CD1c-positive myeloid dendritic cell (primary cell): Measurements from ENCODE around the gene SPATA1.
"Not testable (repeated sequence)": the region's sequence is repeated elsewhere in the genome, so short reads cannot be mapped to it uniquely, and the experiment has no call there.

Source experiments
- DNase-seq: peaks from one replicate; pipeline ENCODE4 v3.0.0-alpha.2; 2016; ENCODE audit errors: extremely low spot score

SPATA1 gene, protein sequence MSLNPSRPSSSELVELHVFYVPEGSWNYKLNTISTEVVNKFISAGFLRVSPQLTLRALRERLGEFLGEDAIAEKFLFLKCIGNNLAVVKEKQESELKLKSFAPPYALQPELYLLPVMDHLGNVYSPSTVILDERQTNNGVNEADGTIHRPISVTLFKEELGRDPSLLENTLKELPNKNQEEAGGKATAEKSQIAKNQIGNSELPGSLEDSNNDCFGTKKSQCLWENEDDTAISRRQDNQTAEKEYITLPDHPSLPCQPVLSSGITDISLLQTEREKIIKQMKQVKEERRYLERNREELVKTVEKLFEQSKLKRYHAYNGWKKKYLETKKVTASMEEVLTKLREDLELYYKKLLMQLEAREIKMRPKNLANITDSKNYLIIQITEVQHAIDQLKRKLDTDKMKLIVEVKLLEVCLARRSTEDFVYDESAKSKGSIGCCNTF

DNA sequence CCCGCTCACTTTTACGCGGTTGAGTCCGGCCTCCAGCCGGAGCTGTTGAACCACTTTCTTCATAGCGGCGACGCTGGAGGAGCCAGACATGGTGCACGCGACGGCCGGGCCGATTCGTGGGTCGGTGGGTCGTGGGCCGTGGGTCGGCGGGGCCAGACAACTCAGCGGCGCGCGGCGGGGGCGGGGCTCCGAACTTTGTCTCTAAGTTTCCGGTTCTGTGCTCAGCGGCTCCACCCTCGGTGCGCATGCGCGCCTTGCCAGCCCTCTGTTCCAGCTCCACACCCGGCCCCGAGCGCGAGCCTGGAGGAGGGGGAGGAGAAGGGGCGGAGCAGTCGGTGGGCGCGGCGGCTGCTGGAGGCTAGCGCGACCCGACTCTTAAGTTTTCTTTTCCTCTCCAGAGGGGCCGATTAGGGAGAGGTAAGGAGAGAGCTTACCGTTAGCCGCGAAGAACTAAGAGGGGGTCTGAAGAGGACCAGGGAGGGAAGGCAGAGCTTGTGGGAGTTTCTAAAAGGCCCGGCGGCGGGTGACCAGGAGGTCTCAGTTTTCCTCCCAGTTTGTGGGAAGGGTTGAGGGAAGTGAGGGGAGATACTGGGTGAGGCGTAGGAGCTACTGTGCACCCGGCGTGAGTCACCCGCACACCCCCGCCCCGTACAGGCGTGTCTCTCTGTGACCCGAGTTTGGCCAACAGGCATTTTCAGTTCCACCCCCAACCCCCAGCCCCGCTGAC lies at the start of gene SPATA1, which contains the start of gene GNG5:
Gene SPATA1, plus strand, starts transcription at position 385 of the 727 bp plus-strand sequence. CDS start 9,974 bp downstream, outside the sequence.
Gene GNG5, minus strand, starts transcription at position 580 of the 727 bp plus-strand sequence. Its CDS starts 490 bp downstream, at position 90.
- DNase-seq, result peak; percentile 99

DNA sequence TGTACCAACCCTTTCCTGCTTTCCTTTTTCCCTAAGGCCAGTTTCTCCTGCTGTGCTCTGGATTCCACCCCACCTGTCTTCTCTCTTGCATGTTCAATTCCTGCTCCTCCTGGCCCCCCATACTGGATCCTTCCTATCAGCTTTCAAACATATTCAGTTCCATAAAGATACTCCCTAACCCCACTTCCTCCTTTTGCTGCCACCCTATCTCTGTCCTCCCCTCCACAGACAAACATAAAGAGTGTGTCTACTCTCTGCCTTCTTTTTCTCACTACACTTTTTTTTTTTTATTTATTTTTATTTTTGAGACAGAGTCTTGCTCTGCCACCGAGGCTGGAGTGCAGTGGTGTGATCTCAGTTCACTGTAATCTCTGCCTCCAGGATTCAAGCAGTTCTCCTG lies 44.1 kb upstream of the SPATA1 start:
- no peak for DNase-seq

DNA sequence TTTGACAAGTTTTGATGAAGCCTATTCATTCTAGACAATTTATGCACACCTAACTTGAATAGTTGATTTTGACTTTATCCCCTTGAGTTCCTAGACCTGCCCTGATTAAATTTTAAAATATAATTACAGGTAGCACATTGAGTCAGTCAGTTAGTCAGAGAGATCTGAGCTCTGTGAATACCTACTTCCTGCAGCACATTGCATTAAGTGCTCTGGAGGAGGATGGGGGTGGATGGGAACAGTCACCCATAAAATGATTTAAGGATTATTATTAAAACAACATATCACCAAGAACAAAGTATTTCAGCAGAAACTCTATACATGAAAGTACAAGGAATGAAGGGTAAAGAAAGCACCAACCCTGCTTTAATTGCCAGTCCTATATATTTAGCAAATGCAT lies 38.9 kb upstream of the SPATA1 start:
- no peak for DNase-seq

DNA sequence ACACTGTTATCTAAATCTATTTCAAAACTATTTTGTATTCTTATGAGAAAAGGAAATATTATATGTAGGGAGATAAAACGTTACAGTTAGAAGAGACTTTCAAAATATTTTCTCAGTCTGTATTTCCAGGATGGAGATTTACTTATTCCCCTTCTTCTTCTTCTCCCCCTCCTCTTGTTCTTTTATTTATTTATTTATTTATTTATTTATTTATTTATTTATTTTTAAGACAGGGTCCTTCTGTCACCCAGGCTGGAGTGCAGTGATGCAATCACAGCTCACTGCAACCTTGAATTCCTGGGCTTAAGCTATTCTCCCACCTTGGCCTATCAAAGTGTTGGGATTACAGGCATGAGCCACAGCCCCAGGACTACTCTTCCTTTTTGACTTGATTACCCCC lies 30.0 kb upstream of the SPATA1 start:
- no peak for DNase-seq

DNA sequence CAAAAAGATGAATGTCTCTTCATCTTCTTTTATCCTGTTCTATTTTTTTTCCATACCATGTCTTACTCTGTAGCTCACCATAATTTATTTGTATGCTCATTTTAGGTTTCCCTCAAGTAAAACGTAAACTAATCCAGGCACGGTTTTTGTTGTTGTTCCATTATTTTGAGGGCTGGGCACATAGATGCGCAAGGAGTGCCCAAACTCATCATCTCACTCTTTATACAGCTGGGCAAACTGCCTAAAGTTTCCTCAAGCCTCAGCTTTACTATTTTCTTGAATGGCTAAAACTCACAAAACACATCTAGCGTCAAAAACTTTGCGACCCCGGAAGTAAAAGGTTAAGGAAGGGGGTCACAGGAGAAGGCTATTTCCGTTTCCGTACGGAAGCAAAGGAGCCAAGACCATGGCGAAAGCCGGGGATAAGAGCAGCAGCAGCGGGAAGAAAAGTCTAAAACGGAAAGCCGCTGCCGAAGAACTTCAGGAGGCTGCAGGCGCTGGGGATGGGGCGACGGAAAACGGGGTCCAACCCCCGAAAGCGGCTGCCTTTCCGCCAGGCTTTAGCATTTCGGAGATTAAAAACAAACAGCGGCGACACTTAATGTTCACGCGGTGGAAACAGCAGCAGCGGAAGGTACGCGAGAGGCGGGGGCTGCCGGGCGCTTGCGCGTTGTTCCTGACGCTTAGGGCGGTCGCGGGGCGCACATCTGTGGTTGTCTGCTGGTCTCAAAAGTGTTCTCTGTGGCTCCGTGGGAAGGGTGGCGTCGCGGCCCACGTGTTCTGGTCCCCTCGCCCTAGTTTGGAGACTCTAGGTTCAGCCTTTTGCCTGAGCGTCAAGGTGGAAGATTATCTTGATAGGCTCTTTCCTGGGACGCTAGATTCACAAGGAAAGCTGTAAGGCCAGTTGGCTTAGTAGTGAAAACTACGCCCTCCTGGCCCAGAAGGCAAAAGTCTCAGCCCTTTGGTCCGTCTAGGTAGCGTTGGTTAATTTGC lies 27.0 kb upstream of the SPATA1 start, which contains the start of gene RPF1:
Gene RPF1, plus strand, starts transcription at position 391 of the 993 bp plus-strand sequence. Its CDS starts 16 bp downstream, at position 407.
- peak; percentile 83 for DNase-seq

DNA sequence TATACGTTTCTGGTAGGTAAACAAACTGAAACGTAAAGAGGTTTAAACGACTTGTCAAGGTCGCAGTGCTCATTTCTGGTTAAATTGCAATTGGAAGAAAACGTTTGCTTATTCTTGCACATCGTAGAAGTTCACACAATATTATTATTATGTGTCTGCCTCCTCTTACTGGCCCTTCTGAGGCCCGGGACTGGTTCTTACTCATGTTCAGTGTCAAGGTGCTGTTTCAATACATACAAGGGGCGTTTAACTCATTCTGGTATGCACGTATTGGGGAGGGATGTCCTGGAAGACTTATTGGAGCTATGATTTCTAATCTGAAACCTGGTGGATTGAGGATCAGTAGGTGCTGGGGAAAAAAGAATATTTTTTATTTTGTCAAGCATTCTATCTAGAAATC lies 26.2 kb upstream of the SPATA1 start:
- no peak for DNase-seq

DNA sequence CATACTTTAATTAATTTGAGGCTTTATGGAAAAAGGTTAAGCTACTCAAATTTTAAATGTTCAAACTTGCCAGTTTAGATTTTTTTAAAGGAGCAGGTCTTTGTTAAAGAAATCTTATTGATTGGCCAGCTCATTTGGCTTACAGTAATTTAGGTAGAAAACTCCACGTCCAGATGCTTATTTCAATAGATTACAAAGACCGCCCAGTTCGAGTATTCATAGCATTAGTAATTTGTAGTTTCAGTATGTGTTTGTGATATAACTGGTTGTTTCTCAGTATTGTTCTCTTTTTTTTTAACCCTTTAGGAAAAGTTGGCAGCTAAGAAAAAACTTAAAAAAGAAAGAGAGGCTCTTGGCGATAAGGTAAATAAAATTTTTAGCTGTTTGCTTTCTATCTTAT lies 25.5 kb upstream of the SPATA1 start:
- no peak for DNase-seq

DNA sequence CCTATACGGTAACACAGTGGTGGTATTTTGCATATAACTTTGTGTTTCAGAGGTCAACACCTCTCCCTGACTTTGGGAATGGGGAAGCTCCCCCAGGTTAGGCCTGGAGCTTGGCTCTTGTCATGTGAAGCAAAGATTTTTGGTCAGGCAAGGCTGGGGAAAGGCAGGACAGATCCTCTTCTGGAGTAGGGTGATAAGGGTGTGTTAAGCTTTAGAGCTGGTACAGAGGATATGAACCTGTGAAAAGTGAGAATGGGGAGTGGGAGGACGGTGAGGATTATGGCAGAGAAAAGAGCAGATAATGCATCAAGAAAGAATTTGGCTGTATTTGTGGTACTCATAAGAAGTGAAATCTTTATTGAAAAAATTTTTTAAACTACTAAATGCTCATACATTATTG lies 24.9 kb upstream of the SPATA1 start:
- no peak for DNase-seq

DNA sequence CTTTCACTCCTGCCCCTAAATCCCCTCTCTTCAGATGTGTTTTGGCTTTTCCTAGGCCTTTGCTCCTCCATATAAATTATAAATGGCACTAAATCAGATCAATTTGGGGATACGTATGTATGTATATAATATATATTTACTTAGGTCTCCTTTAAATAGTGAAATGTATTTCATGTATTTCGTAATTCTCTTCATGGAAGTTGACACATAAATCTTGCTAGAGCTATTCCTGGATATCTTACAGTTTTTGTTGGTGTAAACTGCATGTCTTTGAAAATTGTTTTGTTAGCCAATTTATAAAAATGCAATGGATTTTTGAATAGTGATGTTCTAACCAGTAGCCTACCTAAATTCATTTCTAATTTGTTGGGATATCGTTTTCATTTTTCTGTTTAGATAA lies 18.1 kb upstream of the SPATA1 start:
- DNase-seq, result no peak

DNA sequence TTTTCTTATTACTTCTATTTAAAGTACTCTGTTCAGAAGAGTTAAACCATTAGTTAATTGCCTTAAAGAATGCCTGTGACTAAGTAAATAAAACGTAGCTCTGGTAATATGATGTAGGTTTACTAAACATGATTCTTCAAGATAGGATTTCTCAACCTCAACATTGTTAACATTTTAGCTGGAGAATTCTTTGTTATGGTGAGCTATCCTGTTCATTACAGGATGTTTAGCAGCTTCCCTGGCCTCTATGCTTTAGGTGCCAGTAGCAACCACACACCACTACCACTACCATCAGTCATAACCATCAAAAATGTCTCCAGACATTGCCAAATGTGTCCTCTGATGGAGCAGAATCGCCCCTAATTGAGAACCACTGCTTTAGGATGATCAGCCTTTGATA lies 16.4 kb upstream of the SPATA1 start:
- DNase-seq, result no peak

DNA sequence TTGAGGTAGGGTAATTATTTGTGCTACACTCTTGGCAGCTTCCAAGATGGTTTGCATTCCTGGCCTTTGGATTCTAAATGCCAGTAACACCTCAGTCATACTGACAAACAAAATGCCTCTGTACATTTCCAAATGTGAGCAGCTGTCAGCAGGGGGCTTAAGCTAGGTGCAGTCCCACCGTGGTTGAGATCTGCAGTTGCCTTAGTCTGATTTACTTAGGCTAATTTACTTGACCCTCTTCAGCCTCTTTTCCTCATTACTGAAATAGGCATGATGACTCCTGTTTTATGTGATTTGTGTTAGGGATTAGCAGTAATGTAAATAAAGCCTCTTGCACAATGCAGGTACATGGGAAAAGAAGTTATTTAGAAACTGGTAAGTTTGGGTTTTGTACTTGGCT lies 13.5 kb upstream of the SPATA1 start:
- no peak for DNase-seq

DNA sequence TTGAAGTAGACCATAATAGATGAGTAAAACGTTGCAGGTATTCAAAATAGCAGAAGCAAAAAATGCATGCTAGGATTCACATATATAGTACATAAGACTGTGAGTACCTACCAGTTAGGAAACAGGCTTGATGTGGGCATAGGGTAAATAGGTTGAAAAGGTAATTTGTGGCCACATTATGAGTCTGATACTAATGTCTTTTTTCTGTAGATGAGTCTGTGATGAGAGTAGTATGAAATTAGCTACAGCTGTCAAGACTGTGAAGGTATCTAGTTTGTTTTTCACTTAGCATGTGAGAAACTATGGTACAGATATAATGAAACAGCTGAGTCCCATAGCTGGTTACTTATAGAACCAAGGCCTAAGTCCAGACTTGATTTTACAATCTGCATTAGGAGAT lies 12.4 kb upstream of the SPATA1 start:
- DNase-seq, result no peak

DNA sequence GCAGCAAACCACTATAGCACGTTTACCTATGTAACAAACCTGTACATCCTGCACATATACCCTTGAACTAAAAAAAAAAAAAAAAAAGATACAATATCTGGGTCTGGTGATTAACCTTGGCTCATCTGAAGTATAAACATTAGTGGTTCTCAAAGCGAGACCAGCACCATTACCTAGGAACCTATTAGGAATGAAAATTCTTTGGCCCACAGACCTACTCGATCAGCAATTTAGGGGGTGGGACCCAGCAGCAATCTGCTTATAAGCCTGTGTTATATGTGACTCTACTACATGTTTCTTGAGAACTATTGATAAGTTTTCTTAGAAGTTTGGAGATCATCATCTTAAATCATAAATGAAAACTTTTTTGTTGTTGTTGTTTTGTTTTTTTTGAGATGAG lies 9.7 kb upstream of the SPATA1 start:
- no peak for DNase-seq

DNA sequence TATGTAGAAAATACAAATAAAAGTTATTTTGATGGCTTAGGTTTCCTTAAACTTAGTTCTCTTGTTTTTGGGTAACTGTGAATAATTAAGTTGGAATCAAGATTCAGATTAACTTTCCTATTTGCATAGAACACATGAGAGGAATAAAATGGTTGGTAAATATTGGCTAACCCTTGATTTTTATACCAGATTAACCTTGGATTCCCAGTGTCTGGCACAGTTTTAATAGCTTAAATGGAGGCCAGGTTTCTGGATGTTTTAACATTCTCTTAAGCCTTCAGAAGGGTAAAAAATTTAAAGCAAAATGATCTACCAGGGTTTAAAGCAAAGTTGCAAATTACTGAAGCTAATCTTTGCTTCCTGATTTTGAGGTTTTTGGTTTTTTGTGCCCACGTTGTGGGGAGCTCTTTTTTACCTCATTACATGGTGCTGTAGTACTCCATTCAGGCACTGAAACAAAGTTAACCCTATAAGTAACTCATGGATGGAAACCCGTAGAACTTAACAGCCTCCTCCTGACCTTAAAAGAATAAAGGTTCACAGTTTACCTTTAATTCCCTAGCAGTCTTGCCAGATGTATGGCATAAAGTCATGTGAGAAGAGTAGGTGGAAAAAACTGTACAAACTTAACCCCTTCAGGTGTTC lies 8.4 kb upstream of the SPATA1 start:
- peak; percentile 18 for DNase-seq

DNA sequence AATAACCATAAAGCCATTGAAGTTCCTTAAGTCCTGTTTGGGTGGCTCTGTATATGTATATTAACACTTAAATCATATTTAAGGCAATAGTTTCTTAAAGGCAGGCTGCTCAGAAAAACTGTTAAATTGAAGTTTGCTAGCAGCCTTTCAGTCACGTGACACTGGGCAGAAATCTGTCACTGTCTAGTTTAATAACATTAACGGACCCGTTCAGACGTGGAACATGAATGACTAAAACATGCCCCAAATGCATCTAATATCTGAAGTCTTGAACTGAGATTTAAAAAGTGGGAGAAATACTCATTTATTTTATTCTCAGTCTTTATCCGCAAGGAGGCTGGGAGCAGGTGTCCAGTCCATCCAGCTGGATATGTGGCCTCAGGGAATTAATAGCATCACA lies 3.3 kb upstream of the SPATA1 start:
- no peak for DNase-seq

DNA sequence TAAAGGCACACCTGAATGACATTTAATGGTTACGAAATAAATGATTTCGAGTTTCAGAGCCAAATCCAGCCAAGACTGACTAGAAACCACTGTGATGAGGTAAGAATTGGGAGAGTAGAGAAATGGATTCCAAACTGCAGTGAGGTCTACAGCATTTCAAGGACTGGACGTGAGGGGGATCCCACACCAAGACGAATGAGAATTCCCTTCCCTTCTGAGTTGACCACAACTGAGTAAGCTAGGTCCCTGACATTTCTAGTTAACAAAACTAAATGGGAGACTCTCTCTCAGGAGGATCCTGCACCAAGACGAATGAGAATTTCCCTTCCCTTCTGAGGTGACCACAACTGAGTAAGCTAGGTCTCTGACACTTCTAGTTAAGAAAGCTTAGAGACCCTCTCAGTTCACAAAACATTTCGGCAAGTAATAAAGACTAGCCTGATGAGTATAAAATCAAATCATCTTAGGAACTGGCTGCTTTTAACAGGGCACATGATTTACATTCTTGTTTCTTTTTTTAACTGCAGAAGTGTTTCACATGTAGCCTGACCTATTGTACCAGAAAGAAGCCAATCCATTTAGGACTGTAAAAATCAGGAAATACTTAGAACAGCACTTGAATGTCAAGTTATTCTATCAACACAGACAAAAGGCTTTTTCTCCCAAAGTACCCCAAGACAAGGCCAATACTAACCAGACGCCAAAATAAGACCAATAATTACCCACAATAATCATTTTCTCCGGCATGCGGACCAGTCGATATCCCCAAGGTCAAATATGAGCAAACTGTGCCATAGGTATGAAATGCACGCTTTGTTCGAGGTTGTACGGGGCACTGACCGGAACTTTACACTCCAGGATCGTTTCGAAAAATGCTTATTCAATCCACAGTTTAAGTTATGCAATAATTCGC lies 1.4 kb upstream of the SPATA1 start:
- DNase-seq, result peak; percentile 50

DNA sequence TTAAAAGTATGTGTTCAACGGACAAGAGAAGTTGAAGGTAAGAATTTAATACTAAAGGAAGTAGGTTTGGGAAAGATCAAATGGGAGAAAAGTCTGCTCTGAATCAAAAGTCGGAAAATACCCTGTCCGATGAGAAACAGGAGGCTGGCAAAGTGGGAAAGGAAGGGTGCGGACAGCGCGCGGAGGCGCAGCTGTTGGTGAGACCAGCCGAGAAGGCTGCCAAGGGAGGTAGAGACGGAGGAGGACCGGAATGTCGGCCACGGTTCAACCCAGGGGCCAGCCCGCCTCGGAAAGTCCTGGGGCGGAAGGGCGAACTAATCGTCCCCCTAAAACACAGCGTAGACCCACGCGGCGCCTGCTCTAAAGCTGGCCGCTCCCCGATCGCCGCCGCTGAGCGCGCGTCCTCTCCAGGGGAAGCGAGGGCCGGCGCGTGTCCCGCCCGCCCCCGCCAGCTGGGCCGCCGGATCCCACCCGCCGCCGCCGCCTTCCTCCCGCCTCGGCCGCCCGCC lies 639 bp upstream of the SPATA1 start:
- DNase-seq, result no peak

DNA sequence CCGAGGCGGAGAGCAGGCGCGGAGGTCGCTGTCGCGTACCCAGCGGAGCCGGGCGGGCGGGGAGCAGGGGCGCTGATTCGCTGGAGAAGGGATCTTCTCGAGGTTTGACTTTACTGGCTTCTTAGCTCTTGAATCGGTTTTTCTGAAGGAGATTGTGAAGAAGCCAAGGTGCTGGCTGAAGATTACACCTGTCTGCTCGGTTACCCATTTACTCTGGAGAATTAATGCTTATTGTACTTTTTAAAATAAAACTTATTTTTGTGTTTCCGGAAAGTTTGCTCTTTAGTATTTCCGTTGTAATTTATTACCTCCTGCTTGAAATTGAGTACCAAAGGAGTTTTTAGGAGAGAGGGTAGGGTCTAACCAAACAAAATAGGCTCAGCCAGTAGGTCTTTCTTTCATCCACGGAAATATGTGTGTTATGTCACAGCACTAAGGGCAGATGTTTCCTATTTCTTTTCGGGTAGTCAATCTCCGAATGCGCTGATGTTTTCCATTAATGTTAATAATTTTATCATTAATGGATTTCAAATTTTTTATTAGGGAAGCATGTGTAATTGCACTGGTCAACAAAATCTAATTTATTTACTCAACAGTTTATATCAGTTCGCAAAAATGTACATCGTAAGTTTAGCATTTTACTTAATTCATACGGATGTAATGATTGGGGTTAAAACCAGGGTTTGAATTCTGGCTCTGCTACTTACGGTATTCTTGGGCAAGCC lies 705 bp downstream of the SPATA1 start:
- peak; percentile 21 for DNase-seq

DNA sequence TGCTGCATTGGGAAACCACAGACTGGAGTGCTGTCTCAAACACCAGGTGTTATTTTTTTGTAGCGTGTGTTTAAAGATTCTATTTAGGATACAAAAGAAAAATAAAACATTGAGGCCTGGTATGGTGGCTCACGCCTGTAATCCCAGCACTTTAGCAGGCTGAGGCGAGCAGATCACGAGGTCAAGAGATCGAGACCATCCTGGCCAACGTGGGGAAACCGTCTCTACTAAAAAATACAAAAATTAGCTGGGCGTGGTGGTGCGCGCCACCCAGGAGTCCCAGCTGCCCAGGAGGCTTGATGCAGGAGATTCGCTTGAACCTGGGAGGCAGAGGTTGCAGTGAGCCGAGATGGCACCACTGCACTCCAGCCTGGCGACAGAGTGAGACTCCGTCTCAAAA lies 1.7 kb downstream of the SPATA1 start:
- not testable (repeated sequence) for DNase-seq
